PFSK-1 (cell line): ENCODE results near the gene KRT81.

ENCODE experiments used
- FOXP2 ChIP-seq: optimal IDR thresholded peaks from 2 replicates; pipeline ENCODE3; 2011; ENCODE audit warnings: borderline replicate concordance, control low read depth, inconsistent platforms; ENCODE audit not compliant: insufficient read depth; ENCODE audit errors: extremely low read length, extremely low read depth
- POLR2AphosphoS5 ChIP-seq: IDR thresholded peaks from 2 replicates; pipeline ENCODE4 v1.6.1; 2012; ENCODE audit warnings: low read depth, mild to moderate bottlenecking, control low read depth, low read length, moderate library complexity
- SIN3A ChIP-seq: IDR thresholded peaks from 2 replicates; pipeline ENCODE4 v1.6.1; 2012; ENCODE audit warnings: mild to moderate bottlenecking, low read length, moderate library complexity, borderline replicate concordance; ENCODE audit not compliant: insufficient read depth
- TAF1 ChIP-seq: IDR thresholded peaks from 2 replicates; pipeline ENCODE4 v1.6.1; 2012; ENCODE audit warnings: low read length, control low read depth, borderline replicate concordance; ENCODE audit not compliant: insufficient read depth
- TF ChIP-seq, protein P1 (sequence below), 2 experiments: IDR thresholded peaks; 2 replicates each; pipeline versions ENCODE4 v1.6.1 to v1.8.0; 2011 to 2012; ENCODE audit warnings: low read depth in 2 of 2, low read length in 2 of 2, control low read depth in 1 of 2, inconsistent platforms in 1 of 2, mild to moderate bottlenecking in 1 of 2, moderate library complexity in 1 of 2; ENCODE audit not compliant: insufficient read depth in 1 of 2

The KRT81 gene

DNA sequence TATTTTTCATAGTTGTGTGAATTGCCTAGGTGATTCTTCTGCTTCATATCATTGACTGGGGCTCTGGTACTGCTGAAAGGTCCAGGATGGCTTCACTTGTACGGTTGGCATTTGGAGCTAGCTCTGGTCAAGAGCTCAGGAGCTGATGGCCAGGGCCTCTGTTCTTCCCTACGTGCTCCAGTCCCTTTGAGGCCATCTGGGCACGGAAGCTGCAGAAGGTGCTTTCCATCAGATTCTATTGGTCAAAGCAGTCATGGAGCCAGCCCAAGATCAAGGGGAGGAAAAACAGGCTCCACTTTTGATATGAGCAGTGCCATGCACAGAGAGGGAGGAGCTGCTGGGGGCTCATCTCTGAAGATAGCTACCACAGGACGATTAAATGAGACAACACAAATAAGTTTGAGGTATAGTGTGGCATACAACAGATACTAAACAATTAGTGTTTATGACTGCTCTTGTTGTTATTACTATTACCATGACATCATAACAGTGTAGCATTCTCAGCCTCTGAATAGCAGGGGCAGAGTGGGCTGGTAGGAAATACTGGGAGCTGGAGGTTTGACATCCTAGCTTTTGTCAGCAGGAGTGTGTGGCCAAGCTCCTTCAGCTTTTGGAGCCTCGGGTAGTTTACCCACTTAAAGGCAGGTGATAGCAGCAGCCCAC is 19.4 kb upstream of the KRT81 start:
- no peak for TF ChIP-seq POLR2AphosphoS5
- TF ChIP-seq FOXP2, result no peak
- TF ChIP-seq TAF1, result no peak
- no peak for TF ChIP-seq SIN3A
- TF ChIP-seq, protein P1, sequence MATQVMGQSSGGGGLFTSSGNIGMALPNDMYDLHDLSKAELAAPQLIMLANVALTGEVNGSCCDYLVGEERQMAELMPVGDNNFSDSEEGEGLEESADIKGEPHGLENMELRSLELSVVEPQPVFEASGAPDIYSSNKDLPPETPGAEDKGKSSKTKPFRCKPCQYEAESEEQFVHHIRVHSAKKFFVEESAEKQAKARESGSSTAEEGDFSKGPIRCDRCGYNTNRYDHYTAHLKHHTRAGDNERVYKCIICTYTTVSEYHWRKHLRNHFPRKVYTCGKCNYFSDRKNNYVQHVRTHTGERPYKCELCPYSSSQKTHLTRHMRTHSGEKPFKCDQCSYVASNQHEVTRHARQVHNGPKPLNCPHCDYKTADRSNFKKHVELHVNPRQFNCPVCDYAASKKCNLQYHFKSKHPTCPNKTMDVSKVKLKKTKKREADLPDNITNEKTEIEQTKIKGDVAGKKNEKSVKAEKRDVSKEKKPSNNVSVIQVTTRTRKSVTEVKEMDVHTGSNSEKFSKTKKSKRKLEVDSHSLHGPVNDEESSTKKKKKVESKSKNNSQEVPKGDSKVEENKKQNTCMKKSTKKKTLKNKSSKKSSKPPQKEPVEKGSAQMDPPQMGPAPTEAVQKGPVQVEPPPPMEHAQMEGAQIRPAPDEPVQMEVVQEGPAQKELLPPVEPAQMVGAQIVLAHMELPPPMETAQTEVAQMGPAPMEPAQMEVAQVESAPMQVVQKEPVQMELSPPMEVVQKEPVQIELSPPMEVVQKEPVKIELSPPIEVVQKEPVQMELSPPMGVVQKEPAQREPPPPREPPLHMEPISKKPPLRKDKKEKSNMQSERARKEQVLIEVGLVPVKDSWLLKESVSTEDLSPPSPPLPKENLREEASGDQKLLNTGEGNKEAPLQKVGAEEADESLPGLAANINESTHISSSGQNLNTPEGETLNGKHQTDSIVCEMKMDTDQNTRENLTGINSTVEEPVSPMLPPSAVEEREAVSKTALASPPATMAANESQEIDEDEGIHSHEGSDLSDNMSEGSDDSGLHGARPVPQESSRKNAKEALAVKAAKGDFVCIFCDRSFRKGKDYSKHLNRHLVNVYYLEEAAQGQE (IDR thresholded peaks at IDR 0.05; ENCODE audit: insufficient read depth in 1 of 2, low read depth in 2 of 2, low read length in 2 of 2), result no peak

DNA sequence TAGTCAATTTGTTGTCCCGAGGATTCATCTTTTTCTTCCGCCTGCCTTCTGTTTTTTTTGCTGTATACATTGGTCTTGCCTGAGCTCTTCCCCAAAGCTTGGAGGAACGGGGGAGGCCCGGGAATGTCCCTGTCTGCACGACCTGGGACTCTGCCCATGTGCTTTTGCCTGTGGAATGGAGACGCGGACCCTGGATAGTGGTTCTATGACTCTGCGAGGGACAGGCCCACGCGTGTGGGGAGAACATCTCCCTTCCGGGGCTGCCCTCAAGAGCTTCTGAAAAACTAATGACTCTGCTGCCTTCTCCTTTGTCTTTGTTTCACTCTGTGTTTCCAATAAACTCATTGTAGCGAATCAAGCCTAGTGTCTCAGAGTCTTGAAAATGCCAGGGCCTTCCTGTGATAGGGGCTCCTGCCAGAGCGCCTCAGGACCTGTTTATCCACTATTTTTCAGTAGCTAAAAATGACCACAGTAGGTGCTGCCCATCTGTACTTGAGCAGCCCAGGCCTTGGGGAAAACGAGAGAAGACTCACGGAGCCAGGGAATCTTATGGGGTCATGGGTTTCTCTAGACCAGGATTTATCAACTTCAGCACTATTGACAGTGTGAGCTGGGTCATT is 17.6 kb upstream of the KRT81 start:
- no peak for TF ChIP-seq TAF1
- TF ChIP-seq POLR2AphosphoS5, result no peak
- TF ChIP-seq, protein P1 (IDR thresholded peaks at IDR 0.05; ENCODE audit: insufficient read depth in 1 of 2, low read depth in 2 of 2, low read length in 2 of 2), result no peak
- TF ChIP-seq FOXP2, result no peak
- TF ChIP-seq SIN3A, result no peak

DNA sequence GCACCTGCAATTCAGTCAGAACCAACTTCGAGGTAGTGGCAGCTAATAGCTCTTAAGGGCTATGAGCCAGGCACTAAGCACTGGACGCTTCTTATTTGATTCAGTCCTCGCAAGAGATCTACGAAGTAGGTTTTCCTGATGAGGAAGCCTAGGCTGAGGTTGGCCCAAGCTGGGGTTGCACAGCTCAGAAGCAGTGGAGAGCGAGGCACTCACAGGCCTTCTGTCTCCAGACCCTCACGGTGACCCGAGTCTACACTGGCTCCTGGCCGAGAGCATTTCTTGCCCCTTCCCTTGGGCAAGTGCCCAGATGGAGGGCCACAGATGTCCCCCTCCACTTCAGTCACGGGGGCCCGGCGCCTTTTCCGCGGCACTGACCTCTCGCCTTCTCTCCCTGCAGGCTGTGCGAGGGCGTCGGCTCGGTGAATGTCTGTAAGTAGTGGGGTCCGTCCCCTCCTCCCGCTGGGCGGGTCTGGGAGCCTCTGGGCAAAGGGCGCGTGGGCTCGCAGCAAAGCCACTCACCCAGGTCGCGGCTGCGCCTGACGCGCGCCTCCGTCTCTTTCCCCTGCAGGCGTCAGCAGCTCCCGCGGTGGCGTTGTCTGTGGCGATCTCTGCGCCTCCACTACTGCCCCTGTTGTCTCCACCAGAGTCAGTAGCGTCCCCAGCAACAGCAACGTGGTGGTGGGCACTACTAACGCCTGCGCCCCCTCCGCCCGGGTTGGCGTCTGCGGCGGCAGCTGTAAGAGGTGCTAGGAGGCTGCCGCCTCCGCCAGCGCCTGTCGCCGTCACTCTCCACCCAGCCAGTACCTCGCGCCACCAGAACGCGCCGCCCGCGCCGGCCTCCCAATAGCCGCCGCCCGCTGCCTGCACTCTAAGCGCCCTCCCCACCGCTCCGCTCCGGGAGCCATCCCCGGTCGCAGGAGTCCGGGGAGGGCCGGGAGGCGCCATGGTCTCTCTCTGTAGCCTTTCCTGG is 16.8 kb upstream of the KRT81 start:
- TF ChIP-seq POLR2AphosphoS5 (no peak), TAF1 (no peak), FOXP2 (no peak), SIN3A (no peak)
- TF ChIP-seq, protein P1 (IDR thresholded peaks at IDR 0.05; ENCODE audit: insufficient read depth in 1 of 2, low read depth in 2 of 2, low read length in 2 of 2), result no peak

DNA sequence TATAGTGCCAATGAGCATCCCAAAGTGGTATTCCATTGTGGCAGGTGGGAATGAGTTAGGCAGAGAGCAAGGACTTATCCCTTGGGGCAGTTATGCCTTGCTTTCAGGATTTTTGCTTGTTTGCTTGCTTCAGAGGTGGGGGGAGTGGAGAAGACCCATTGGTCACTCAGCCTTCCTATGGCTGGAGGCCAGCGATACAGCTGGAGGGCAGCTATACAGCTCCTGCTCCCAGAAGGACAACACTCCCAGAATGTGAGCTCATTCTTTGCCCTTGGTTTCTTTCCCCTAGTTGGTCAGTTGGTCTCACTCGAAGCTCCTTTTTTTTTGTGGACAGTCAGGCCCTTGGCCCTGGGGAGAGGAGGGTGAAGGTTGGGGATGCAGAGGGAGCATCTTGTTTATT is 15.4 kb upstream of the KRT81 start:
- TF ChIP-seq POLR2AphosphoS5 (no peak), FOXP2 (no peak), TAF1 (no peak), SIN3A (no peak)
- TF ChIP-seq, protein P1 (IDR thresholded peaks at IDR 0.05; ENCODE audit: insufficient read depth in 1 of 2, low read depth in 2 of 2, low read length in 2 of 2), result no peak
